ENCODE measurements around the gene SYNCRIP. TPM values are rescaled to one million over a fixed set of nuclear protein-coding genes. Genes with fewer than 3 reads are reported as not detected.

Gene SYNCRIP
- total RNA-seq, 4 donors from 2014 or later = 49.4 to 56.3 (median 50.6) TPM

DNA sequence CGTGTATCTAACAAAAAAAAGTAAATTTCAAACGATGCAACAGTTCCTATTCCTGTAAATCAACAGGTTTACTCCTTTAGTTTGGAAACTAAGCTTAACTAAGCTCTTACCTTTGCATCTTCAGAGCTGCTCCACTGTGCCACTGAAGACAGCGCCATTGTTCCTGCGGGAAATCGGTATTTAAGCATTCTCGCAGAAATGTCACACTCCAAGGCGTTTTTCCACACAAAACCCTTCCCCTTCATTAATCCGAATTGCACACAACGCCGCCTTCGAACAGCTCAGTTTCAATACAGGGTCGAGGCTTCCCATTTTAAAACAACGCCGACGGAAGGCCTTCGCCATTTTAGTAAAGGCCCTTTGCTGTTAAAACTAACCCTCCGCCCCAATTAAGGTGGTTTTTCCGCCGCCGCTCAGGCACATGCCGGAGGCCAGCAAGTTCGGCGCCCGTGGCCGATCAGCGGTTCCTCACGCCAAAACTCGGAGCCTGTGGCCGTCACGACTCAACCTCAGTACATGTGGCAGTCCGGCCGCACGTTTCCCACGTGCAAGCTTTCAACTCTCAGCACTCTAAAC, 35.4 kb upstream of the SYNCRIP start:
- WGBS, 2 donors = 0 to 1% methylated on average over 34 of the region's 34 CpGs
- peak overlapping the region; percentile 90 for H3K4me3 ChIP-seq (ENCODE audit: low read depth, poor library complexity, severe bottlenecking)
- no peak for DNase-seq (ENCODE audit: low spot score in 2 of 2)
- intact Hi-C loops (cut with DNase I; ENCODE audit: low total_unique reads) = loop anchor here (1.0 kb wide), 1 partner anchor 35 kb away; no protein-coding TSS in a partner anchor
- TF ChIP-seq, protein P1, sequence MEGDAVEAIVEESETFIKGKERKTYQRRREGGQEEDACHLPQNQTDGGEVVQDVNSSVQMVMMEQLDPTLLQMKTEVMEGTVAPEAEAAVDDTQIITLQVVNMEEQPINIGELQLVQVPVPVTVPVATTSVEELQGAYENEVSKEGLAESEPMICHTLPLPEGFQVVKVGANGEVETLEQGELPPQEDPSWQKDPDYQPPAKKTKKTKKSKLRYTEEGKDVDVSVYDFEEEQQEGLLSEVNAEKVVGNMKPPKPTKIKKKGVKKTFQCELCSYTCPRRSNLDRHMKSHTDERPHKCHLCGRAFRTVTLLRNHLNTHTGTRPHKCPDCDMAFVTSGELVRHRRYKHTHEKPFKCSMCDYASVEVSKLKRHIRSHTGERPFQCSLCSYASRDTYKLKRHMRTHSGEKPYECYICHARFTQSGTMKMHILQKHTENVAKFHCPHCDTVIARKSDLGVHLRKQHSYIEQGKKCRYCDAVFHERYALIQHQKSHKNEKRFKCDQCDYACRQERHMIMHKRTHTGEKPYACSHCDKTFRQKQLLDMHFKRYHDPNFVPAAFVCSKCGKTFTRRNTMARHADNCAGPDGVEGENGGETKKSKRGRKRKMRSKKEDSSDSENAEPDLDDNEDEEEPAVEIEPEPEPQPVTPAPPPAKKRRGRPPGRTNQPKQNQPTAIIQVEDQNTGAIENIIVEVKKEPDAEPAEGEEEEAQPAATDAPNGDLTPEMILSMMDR (IDR thresholded peaks at IDR 0.05) = no peak
- no peak for TF ChIP-seq POLR2A (IDR thresholded peaks at IDR 0.05)

DNA sequence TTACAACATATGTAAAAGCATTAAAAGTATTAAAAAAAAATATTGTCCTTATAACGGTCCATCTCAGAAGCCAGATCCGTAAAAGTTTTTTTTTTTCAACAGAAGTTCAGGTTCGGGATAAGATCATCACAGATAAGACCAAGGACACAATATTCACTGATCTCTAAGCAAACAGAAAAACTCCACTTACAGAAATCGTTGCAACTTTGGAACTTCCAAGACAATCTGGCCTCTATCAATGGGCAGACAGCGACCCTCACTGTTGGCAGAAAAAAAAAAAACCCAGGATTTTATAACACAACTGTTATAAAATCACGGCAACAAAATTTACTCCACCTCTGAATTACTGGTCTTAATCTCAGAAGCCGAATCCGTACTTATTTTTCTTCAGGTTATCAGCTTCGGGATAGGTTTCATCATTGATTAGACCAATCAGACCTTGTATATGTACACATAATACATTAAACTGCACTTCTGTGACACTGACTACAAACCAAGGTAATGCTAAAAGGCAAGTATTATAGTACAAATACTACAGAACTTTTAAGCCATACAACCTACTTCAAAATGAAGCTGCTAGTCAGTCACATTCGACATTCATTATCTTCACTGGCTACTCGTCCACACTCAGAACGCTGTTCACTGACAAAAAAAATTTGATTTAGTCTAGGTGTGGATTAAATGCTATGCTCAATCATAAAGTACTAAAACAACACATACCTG, 34.7 kb upstream of the SYNCRIP start:
- intact Hi-C loops (cut with DNase I; ENCODE audit: low total_unique reads) = no loop called here
- H3K4me3 ChIP-seq (ENCODE audit: low read depth, poor library complexity, severe bottlenecking) = peak overlapping the region; percentile 90
- DNase-seq (ENCODE audit: low spot score in 2 of 2) = no peak
- 0 to 4% methylated on average over 12 of the region's 12 CpGs for WGBS, 2 donors
- TF ChIP-seq, protein P1 (IDR thresholded peaks at IDR 0.05) = no peak
- no peak for TF ChIP-seq POLR2A (IDR thresholded peaks at IDR 0.05)

GRCh38 chr6:85676086-85676729, 33.5 kb upstream of the SYNCRIP start:
- TF ChIP-seq, protein P1 (IDR thresholded peaks at IDR 0.05) = no peak
- WGBS, 2 donors = 10 to 14% methylated on average over 6 of the region's 6 CpGs
- intact Hi-C loops (cut with DNase I; ENCODE audit: low total_unique reads) = no loop called here
- no peak overlapping the region for H3K4me3 ChIP-seq (ENCODE audit: low read depth, poor library complexity, severe bottlenecking)
- no peak for DNase-seq (ENCODE audit: low spot score in 2 of 2)

GRCh38 chr6:85675030-85675819, 32.5 kb upstream of the SYNCRIP start:
- WGBS, 2 donors = 62 to 67% methylated on average over 4 of the region's 4 CpGs
- DNase-seq (ENCODE audit: low spot score in 2 of 2) = no peak
- intact Hi-C loops (cut with DNase I; ENCODE audit: low total_unique reads) = no loop called here
- no peak overlapping the region for H3K4me3 ChIP-seq (ENCODE audit: low read depth, poor library complexity, severe bottlenecking)
- no peak for TF ChIP-seq POLR2A (IDR thresholded peaks at IDR 0.05)
- TF ChIP-seq, protein P1 (IDR thresholded peaks at IDR 0.05) = no peak

GRCh38 chr6:85674604-85675003, 31.9 kb upstream of the SYNCRIP start:
- TF ChIP-seq, protein P1 (IDR thresholded peaks at IDR 0.05) = no peak
- TF ChIP-seq POLR2A (IDR thresholded peaks at IDR 0.05) = no peak
- DNase-seq (ENCODE audit: low spot score in 2 of 2) = no peak
- H3K4me3 ChIP-seq (ENCODE audit: low read depth, poor library complexity, severe bottlenecking) = no peak overlapping the region
- intact Hi-C loops (cut with DNase I; ENCODE audit: low total_unique reads) = no loop called here

Measured in lower leg skin (tissue), 4 donors.